Smooth muscle cell (in vitro differentiated cells): ENCODE measurements around the gene INHBA. TPM values are rescaled to one million over a fixed set of nuclear protein-coding genes. Genes with fewer than 3 reads are reported as not detected.

Experiments
- DNase-seq: peaks from one replicate; lab custom pipeline; 2025; ENCODE audit not compliant: unreplicated experiment; lab: John Stamatoyannopoulos, UW
- H2AFZ ChIP-seq: fragments of 200-600 bp; sonication (generic); 2 replicates; pipeline ENCODE4 v1.6.0; 2016; ENCODE audit warnings: antibody characterized with exemption, low read depth, mild to moderate bottlenecking
- H3F3A ChIP-seq: fragments of 200-600 bp; sonication (generic); 2 replicates; pipeline ENCODE4 v1.6.0; 2017; ENCODE audit warnings: antibody characterized with exemption, low read depth
- H3K27ac ChIP-seq: fragments of 200-600 bp; sonication (generic); 2 replicates; pipeline ENCODE4 v1.5.1; 2016; ENCODE audit warnings: low read depth, mild to moderate bottlenecking
- H3K27me3 ChIP-seq: fragments of 200-600 bp; sonication (generic); 2 replicates; pipeline ENCODE4 v1.6.1; 2016; ENCODE audit warnings: low read depth, mild to moderate bottlenecking
- H3K36me3 ChIP-seq: fragments of 200-600 bp; sonication (generic); 2 replicates; pipeline ENCODE4 v1.5.1; 2016; ENCODE audit warnings: low read depth
- H3K4me1 ChIP-seq: fragments of 200-600 bp; sonication (generic); 2 replicates; pipeline ENCODE4 v1.5.1; 2016; ENCODE audit warnings: low read depth
- H3K4me2 ChIP-seq: fragments of 200-600 bp; sonication (generic); 2 replicates; pipeline ENCODE4 v1.6.0; 2016; ENCODE audit warnings: mild to moderate bottlenecking
- H3K4me3 ChIP-seq: fragments of 200-600 bp; sonication (generic); 2 replicates; pipeline ENCODE4 v1.5.1; 2016; ENCODE audit warnings: mild to moderate bottlenecking
- H3K79me2 ChIP-seq: fragments of 200-600 bp; sonication (generic); 2 replicates; pipeline ENCODE4 v1.6.0; 2016; ENCODE audit warnings: low read depth, mild to moderate bottlenecking
- H3K9ac ChIP-seq: fragments of 200-600 bp; sonication (generic); 2 replicates; pipeline ENCODE4 v1.6.0; 2016; ENCODE audit warnings: low read depth
- H3K9me3 ChIP-seq: fragments of 200-600 bp; sonication (generic); replicated peaks from 2 replicates; pipeline ENCODE4 v1.5.1; 2016; ENCODE audit warnings: low read depth
- H4K20me1 ChIP-seq: fragments of 200-600 bp; sonication (generic); 2 replicates; pipeline ENCODE4 v1.6.0; 2016; ENCODE audit warnings: low read depth
- CTCF ChIP-seq: fragments of 200-600 bp; sonication (generic); IDR thresholded peaks from 2 replicates; pipeline ENCODE4 v1.5.1; 2017; ENCODE audit warnings: borderline replicate concordance, mild to moderate bottlenecking, antibody characterized with exemption; ENCODE audit not compliant: insufficient read depth, poor library complexity, severe bottlenecking
- WGBS: methylation state at CpG from one replicate; pipeline ENCODE4 v1.1.7; 2016; ENCODE audit warnings: low lambda C conversion rate; 5-methylcytosine and 5-hydroxymethylcytosine counted together
- polyA plus RNA-seq: library from polyadenylated mRNA; unstranded; fragments of >200 nt; fragmentation: Nextera tagmentation; extraction: Ambion mirVana; gene quantifications from 2 replicates; pipeline ENCODE4 v1.2.1, GENCODE V29; 2016
- total RNA-seq: library from RNA; depleted of rRNA; stranded (reverse); fragments of >200 nt; gene quantifications from 2 replicates; pipeline ENCODE4 v1.2.3, GENCODE V29; 2014

INHBA gene
- total and polyA plus RNA-seq, 2 experiments from 2014 or later: 257 to 326 TPM

DNA sequence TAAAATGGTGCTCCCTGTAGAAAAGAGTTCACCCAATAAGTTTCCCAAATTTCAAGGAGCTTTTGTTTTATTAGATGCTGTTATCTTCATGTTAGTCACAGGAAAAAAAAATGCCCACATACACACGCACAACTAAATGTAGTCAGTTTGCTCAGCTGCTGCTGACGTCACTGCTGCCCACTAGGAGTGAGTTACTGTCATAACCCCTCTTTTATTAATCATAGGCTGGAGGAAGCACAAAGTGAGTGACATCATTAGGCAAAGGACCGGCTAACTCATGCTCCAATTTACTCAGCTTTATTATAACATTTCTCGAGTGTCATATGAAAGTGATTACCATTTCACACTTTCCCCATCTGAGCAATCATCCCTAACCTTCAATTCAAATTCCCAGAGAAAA, 6.7 kb upstream of the INHBA start:
- WGBS: 25% methylated on average over 4 of the region's 4 CpGs
- Histone ChIP-seq H3K9me3 (no peaks in the 10 kb centered on the region), H3K27me3 (no peaks in the 10 kb centered on the region), H3K4me1 (peaks cover 7% of the 10 kb centered on the region), H3F3A (peaks cover 3% of the 10 kb centered on the region), H3K4me3 (no peak overlapping the region), H2AFZ (no peak overlapping the region), H3K4me2 (peak overlapping the region; percentile 49), H3K36me3 (no peaks in the 10 kb centered on the region), H3K79me2 (no peaks in the 10 kb centered on the region), H3K9ac (no peak overlapping the region), H3K27ac (peak overlapping the region; percentile 64), H4K20me1 (no peaks in the 10 kb centered on the region)
- no peak for TF ChIP-seq CTCF
- DNase-seq: no peak

DNA sequence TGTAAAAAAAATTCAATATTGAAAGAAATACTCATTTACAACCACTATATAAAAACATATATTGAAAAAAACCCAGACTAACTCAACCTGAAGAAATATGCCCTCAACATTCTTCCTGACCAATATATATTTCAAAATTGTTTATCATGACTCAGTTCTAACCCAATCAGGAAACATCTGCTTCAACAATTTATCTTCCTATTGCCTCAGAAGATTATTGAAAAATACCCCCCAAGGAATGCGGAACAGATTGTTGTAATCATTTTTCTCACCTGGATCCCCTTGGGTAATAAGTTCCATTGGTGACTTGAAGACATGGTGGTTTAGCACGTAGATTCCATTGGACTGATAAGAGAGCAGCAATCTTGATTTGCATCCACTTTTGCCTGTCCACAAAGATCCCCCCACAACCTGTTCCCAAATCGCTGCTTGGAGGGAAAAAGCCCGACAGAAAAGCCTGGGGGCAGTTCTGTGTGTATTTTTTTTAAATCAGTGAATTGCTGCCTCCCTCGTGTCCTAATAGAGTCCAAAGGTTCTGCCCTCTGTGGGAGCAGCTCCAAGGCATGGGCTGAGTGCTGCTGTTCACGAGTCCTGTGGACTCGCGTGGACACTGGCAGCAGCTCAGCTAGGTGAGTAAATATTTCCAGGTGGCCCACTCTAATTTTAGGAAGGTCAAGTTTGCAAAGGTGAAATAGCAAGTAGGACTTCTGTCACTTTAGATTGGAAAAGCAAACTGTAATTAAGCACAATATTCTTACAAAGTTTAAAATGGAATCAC, 5.9 kb upstream of the INHBA start:
- Histone ChIP-seq H4K20me1 (no peaks in the 10 kb centered on the region), H3K9ac (peak overlapping the region; percentile 23), H3K4me2 (peak overlapping the region; percentile 49), H3K9me3 (no peaks in the 10 kb centered on the region), H2AFZ (no peak overlapping the region), H3K4me1 (peaks cover 7% of the 10 kb centered on the region), H3K36me3 (no peaks in the 10 kb centered on the region), H3K27ac (peak overlapping the region; percentile 64), H3K79me2 (no peaks in the 10 kb centered on the region), H3F3A (peaks cover 3% of the 10 kb centered on the region), H3K27me3 (no peaks in the 10 kb centered on the region), H3K4me3 (no peak overlapping the region)
- no peak for TF ChIP-seq CTCF
- no peak for DNase-seq
- WGBS: 90% methylated on average over 8 of the region's 8 CpGs

DNA sequence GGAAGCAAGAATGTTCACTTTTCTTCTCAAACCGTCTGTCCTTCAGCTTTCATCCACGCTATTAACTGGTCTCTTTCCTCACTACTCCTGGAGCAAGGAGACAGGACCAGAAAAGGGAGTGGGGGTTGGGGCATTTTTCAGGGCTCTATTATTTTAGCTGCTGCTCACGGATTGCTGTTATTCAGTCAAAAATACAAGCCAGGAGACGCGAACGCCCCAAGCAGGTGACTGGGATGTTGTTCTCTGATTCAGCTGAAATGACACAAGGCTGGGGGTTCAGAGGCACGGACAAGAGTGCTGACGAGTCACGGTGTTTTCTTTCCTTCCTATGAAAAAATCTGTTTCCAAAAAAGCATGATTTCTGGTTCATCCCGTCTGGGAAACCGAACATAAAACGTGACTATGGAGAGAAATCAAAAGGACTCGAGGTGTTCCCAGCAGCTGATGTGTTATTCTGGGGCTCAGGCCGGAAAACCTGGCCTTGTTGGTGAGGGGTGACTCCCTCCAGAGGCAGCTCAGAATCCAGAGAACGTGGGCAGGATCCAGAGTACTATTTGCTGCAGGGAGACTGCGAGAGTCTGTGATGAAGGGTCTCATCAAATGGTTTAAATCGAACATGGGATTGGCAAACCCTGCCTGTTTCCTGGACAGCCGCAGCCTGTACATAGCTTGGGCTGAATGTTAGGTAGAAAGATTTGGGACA, 3.5 kb upstream of the INHBA start:
- DNase-seq: no peak

More for the DNA sequence above, 3.5 kb upstream of the INHBA start:
- Histone ChIP-seq H3K79me2 (peaks cover 15% of the 10 kb centered on the region), H3K27ac (peak overlapping the region; percentile 72), H3K27me3 (no peaks in the 10 kb centered on the region), H3K36me3 (no peaks in the 10 kb centered on the region), H4K20me1 (peaks cover 14% of the 10 kb centered on the region), H3F3A (peaks cover 21% of the 10 kb centered on the region), H3K4me2 (peak overlapping the region; percentile 90), H3K4me1 (peaks cover 7% of the 10 kb centered on the region), H3K9ac (no peak overlapping the region), H3K4me3 (peak overlapping the region; percentile 58), H3K9me3 (no peaks in the 10 kb centered on the region), H2AFZ (peak overlapping the region; percentile 85)
- no peak for TF ChIP-seq CTCF
- 77% methylated on average over 18 of the region's 18 CpGs for WGBS
